ENCODE data around the gene KRTAP12-4.
"Not testable (repeated sequence)": the region's sequence is repeated elsewhere in the genome, so short reads cannot be mapped to it uniquely, and the experiment has no call there.

Gene KRTAP12-4

DNA sequence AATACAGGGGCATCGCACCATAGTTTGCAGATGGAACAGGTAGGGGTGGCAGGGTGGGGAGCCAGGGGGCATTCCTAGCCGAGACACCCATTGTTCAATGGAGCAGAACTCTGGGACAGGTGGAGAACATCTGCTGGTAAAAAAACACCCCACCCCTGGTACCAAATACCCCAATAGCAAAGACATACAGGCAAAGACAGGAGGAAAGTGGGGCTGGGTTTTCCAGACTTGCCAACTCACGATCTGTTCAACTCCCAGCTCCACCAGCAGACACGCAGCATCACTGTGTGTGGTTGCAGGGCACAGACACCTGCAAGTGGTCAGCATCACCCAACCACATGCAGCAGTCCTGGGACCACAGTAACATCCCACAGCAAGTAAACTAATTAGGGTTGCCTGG is 42.9 kb downstream of the KRTAP12-4 start:
- DNase-seq (ENCODE audit: low read depth in 2 of 2), result no peak

GRCh38 chr21:44610157-44610843 is 44.2 kb downstream of the KRTAP12-4 start:
- DNase-seq (ENCODE audit: low read depth in 2 of 2), result not testable (repeated sequence)

DNA sequence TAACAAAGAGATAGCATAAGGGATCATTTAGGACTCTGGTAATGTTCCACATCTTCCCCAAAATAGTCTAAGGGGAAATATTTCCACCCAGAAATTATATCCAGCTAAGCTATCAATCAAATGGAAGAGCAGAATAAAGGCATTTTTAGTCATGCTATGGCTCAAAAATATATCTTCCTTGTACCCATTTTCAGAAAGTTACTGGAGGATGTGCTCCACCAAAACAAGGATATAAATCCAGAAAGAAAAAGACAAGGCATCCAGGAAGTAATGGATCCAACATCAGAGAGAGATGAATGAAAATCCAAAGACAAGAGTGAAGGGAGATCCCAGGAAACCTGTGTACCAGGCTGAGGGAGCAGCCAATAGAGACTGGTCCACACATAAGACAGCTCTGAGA is 45.3 kb downstream of the KRTAP12-4 start:
- no peak for DNase-seq (ENCODE audit: low read depth in 2 of 2)

- DNase-seq (ENCODE audit: low read depth in 2 of 2), result no peak
Observed at GRCh38 chr21:44606495-44606894, 48.0 kb downstream of the KRTAP12-4 start.
